Astrocyte of the cerebellum (primary cell): Measurements from ENCODE around the gene SLC66A1.

Experiments
- DNase-seq: peaks from one replicate; pipeline ENCODE4 v3.0.0-alpha.2; 2011; ENCODE audit warnings: low read depth
- H3K4me3 ChIP-seq: 2 replicates; pipeline ENCODE4 v1.5.1; 2011; ENCODE audit warnings: mild to moderate bottlenecking, low read depth, low read length, moderate library complexity
- in situ Hi-C: cut with HindIII; loops from 2 replicates; pipeline ENCODE4 v1.10.0; 2017; ENCODE audit warnings: low sequenced_read_pairs
- TF ChIP-seq, protein P1 (sequence below): IDR thresholded peaks from 2 replicates; pipeline ENCODE4 v1.5.1; 2012; ENCODE audit warnings: low read length, low read depth, moderate library complexity, mild to moderate bottlenecking; ENCODE audit errors: missing control alignments

The SLC66A1 gene

DNA sequence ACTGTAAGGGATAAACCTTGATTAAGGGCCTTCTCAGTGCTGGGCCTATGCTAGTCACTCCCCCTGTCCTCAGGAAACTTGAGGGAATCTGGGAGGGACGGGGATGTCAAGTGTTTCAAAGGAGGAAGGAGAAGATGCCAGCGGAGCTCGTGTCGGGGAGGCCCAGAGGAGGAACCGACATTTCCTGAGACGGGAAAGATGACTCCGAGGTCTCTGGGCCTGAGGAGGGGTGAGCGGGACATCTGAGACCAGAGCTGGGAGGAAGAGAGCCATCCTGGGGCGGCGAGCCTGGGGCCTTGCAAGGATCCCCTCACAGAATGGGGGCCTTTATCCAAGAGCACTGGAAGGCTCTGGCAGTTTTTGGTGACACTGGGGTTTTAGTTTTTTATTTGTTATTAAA is 10.4 kb downstream of the SLC66A1 start:
- no peak for DNase-seq
- in situ Hi-C loops: no loop called here
- TF ChIP-seq, protein P1, sequence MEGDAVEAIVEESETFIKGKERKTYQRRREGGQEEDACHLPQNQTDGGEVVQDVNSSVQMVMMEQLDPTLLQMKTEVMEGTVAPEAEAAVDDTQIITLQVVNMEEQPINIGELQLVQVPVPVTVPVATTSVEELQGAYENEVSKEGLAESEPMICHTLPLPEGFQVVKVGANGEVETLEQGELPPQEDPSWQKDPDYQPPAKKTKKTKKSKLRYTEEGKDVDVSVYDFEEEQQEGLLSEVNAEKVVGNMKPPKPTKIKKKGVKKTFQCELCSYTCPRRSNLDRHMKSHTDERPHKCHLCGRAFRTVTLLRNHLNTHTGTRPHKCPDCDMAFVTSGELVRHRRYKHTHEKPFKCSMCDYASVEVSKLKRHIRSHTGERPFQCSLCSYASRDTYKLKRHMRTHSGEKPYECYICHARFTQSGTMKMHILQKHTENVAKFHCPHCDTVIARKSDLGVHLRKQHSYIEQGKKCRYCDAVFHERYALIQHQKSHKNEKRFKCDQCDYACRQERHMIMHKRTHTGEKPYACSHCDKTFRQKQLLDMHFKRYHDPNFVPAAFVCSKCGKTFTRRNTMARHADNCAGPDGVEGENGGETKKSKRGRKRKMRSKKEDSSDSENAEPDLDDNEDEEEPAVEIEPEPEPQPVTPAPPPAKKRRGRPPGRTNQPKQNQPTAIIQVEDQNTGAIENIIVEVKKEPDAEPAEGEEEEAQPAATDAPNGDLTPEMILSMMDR: no peak
- no peak overlapping the region for H3K4me3 ChIP-seq

DNA sequence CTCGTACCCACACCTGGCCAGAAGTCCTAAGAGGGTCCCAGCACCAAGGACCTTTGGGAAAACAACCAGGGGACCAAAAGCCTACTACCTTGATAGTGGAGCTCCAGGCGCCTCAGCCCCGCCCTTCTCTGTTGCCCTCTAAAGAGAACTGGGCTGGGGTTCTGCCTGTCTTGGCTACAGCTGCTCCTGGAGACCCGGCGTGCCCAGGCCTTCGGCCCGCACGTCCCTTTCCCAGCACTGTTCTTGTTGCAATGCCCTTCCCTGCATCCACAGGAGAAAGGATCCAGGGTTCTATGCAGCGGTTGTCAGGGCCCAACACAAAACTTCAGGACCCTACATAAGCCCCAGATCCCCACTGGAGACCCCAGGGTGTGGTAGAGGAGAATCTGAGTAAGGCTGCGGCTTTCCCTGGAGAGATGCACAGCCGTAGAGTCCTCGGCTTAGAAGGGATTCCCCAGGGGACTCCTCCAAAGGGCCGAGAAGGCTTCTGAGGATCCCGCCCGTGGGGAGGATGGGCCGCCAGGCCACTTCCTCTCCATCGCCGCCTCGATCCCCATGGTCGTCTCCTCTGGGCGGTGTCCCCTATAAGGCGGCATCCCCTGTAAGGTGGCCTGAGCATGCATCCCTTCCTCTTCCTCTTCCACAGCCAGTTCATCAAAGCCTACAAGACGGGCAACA is 12.0 kb downstream of the SLC66A1 start:
- DNase-seq: no peak
- no peak overlapping the region for H3K4me3 ChIP-seq
- in situ Hi-C loops: no loop called here
- TF ChIP-seq, protein P1: no peak

DNA sequence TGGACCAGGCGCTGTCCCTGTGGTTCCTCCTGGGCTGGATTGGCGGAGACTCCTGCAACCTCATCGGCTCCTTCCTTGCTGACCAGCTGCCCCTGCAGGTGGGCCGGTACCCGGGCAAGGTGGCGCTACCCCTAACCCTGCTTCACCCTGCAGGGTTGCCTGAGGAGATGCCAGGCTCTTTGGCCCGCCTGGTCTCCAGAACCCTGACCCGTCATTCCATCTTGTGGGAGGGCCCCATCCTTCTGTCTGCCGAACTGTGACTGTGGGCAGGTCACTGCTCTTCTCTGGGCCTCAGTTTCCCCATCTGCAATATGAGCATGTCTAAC is 12.5 kb downstream of the SLC66A1 start:
- in situ Hi-C loops: no loop called here

DNA sequence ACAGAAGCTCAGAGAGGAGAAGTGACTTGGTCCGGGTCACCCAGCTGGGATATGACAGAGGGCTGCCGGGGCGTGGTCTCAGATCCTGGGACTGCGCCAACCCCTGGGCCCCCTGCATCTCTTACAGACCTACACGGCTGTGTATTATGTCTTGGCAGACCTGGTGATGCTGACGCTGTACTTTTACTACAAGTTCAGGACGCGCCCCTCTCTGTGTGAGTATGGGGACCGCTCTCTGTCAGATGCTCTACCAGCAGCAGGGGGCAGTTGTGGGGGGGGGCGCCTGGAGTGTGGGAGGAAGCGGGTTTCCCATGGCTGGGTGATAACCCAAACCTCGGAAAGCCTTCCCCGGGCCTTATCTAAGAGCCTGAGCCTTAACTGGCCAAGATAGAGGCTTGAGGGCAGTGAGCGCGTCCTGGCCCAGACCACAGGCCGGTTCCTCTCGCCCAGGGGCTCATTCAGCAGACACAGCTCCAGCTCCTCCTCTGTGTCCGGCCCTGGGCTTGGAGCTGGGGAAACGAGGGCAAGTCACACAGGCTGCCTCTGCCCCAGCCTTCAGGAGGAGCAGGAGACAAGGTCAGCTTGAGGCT is 13.3 kb downstream of the SLC66A1 start:
- no peak overlapping the region for H3K4me3 ChIP-seq
- DNase-seq: no peak
- in situ Hi-C loops: no loop called here
- TF ChIP-seq, protein P1: no peak

More for the DNA sequence above, 12.5 kb downstream of the SLC66A1 start:
- no peak overlapping the region for H3K4me3 ChIP-seq
- TF ChIP-seq, protein P1: no peak
- no peak for DNase-seq

DNA sequence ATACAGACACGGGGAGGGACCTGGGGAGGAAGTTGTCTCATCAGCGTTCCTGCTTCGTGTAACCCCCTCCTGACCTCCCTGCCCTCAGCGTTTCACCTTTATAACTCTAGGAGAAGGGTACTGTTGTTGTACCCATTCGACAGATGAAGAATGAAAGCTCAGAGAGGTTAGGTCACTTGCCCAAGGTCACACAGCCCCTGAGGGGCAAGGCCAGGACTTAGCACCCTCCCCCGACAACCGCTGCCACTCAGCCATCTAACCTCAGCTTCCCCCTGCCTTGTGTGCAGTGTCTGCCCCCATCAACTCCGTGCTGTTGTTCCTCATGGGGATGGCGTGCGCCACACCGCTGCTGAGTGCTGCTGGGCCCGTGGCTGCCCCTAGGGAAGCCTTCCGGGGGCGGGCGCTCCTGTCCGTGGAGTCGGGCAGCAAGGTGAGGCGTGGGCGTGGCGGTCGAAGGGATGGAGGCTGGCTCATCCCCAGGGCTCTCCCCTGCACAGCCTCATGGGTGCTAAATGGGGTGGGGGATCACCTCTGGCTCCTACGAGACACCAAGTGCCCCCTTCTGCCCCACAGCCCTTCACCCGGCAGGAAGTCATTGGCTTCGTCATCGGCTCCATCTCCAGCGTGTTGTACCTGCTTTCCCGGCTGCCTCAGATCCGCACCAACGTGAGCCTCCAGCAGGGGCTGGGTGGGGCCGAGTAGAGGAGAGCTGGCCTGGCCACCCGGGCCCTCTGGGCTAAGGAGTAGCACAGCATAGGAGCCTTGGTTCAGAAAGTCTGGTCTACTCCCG is 14.0 kb downstream of the SLC66A1 start:
- DNase-seq: no peak
- in situ Hi-C loops: no loop called here

DNA sequence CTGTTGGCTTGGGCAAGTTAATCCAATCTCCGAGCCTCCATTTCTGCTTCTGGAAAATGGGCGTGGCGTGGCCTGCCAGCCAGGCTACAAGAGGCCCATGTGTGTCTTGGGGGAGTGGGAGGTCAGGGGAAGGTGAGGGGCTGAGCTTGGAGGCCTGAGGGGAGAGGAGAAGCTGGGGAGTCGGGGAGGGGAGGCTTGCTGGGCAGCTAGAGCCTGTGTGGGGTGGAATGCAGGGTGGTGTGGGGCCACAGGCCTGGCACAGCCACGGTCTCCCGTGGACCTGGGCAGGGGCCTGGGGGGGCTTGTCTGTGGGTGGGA is 14.6 kb downstream of the SLC66A1 start:
- no peak for DNase-seq
- in situ Hi-C loops: no loop called here
- TF ChIP-seq, protein P1: no peak
- no peak overlapping the region for H3K4me3 ChIP-seq

More for the DNA sequence above, 14.0 kb downstream of the SLC66A1 start:
- TF ChIP-seq, protein P1: no peak
- H3K4me3 ChIP-seq: no peak overlapping the region
